Placental pericyte (primary cell): ENCODE measurements around the gene SPRR2A. TPM values are rescaled to one million over a fixed set of nuclear protein-coding genes. Genes with fewer than 3 reads are reported as not detected.

Experiments
- small RNA-seq: library from RNA; depleted of rRNA; stranded (forward); fragments of <200 nt; gene quantifications from one replicate; pipeline ENCODE3, GENCODE V24; 2012; ENCODE audit warnings: low replicate concordance
- total RNA-seq: library from RNA; depleted of rRNA; stranded (reverse); fragments of >200 nt; gene quantifications from 2 replicates; pipeline ENCODE4 v1.2.3, GENCODE V29; 2012

SPRR2A gene
- total RNA-seq, result not detected in 2 replicates

DNA sequence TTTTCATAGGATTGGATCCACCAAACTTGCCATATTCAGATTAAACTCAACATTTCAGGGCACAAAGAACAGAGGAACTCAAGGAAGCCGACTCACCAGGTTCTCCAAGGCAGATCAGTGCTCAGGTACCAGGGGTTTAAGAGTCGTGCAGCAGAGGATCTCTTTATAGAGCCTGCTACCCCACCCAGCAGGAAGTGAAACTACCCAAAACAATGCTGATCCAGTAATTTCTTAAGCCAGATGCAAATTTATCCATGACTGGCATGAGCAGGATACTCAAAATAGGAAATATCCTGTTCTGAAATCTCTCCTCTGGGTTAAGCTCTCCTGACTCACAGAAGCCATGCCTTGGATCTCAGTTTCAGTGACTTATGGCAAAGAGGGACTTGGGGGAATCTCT, at the start of gene SPRR2A:
Gene SPRR2A, minus strand, starts transcription at position 138 of the 400 bp plus-strand sequence. CDS start 777 bp downstream, outside the sequence.

DNA sequence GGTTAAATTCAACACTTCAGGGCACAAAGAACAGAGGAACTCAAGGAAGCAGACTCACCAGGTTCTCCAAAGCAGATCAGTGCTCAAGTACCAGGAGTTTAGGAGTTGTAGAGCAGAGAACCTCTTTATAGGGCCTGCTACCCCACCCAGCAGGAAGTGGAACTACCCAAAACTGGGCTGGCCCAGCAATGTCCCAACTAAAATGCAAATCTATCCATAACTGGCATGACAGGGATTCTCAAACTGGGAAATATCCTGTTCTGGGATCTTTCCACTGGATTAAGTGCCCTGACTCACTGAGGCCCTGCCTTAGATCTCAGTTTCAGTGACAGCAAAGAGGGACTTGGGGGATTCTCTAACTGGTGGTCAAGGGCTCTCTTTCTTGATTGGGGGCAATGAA, 37.1 kb upstream of the SPRR2A start, which contains the start of gene SPRR2E:
Gene SPRR2E, minus strand, starts transcription at position 101 of the 400 bp plus-strand sequence. CDS start 775 bp downstream, outside the sequence.

DNA sequence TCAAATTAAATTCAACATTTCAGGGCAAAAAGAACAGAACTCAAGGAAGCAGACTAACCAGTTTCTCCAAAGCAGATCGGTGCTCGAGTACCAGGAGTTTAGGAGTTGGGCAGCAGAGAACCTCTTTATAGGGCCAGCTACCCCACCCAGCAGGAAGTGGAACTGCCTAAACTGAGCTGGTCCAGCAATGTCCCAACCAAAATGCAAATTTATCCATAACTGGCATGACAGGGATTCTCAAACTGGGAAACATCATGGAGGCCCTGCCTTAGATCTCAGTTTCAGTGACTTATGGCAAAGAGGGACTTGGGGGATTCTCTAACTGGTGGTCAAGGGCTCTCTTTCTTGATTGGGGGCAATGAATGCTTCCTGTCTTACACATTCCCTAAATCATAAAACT, 14.2 kb upstream of the SPRR2A start, which contains the start of gene SPRR2B:
Gene SPRR2B, minus strand, starts transcription at position 101 of the 400 bp plus-strand sequence. CDS start 772 bp downstream, outside the sequence.

DNA sequence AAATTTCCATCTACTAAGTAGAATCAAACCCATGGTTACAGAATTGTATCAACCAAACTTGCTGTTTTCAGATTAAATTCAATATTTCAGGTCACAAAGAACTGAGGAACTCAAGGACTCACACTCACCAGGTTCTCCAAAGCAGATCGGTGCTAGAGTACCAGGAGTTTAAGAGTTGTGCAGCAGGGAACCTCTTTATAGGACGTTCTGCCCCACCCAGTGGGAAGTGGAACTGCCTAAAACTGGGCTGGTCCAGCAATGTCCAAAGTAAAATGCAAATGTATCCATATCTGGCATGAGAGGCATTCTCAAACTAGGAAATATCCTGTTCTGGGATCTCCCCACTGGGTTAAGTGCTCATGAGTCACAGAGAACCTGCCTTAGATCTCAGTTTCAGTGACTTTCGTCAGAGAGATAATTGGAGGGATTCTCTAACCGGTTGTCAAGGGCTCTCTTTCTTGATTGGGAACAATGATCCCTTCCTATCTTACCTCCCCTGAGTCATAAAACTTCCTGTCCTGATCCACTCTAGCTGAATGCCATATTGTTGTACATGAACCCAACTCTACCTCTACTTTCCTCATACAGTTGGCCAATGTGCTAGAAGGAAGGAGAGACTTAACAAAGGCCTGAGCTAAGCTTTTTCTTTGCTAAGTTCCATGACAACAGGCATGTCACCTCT, 16.2 kb downstream of the SPRR2A start, which contains the start of gene SPRR2D:
Gene SPRR2D, minus strand, starts transcription at position 171 of the 682 bp plus-strand sequence. CDS start 774 bp downstream, outside the sequence.

DNA sequence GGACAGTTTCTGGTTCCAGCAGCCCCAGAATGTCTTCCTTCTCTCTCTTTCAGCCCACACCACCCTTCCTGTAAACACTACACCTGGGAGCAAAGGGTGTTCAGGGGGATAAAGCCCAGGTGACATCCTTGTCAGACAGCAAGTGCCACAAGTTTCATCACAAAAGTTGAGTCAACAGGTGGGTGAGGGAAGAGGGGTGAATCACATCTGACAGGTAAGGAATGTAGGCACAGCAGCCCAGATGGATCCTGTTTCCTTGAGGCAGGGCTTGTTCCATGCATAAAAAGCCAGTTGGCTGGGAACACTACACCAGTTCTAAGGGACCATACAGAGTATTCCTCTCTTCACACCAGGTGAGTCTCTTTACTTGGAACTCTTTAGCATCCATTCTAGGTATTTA, 26.4 kb downstream of the SPRR2A start, which contains the start of gene SPRR1B:
Gene SPRR1B, plus strand, starts transcription at position 309 of the 400 bp plus-strand sequence. CDS start 1,143 bp downstream, outside the sequence.

Small RNA genes lying within 50 kb of the gene (small RNA-seq; reads per million reads assigned to genes)
- gene AL356867.1, result not detected
- not detected for gene RF00322

Other genes with a start within 250 kb of the SPRR2A start
- not detected in 2 replicates for gene LCE1B, start 245.5 kb downstream of the SPRR2A start, total RNA-seq
- not detected in 2 replicates for gene LCE1A, start 230.0 kb downstream of the SPRR2A start, total RNA-seq
- not detected in 2 replicates for gene LCE6A, start 214.7 kb downstream of the SPRR2A start, total RNA-seq
- not detected in 2 replicates for gene LCE7A, start 197.5 kb downstream of the SPRR2A start, total RNA-seq
- gene SMCP, start 179.2 kb downstream of the SPRR2A start, total RNA-seq, result not detected in 2 replicates
- 0.14 TPM in 1 of 2 replicates, not detected in the other for gene IVL, start 149.0 kb downstream of the SPRR2A start, total RNA-seq
- not detected in 2 replicates for gene SPRR5, start 110.3 kb downstream of the SPRR2A start, total RNA-seq
- gene SPRR4, start 86.9 kb downstream of the SPRR2A start, total RNA-seq, result not detected in 2 replicates
- not detected in 2 replicates for gene SPRR1A, start 73.4 kb downstream of the SPRR2A start, total RNA-seq
- gene SPRR3, start 55.8 kb downstream of the SPRR2A start, total RNA-seq, result not detected in 2 replicates
- gene SPRR1B, start 26.3 kb downstream of the SPRR2A start, total RNA-seq, result not detected in 2 replicates
- not detected in 2 replicates for gene SPRR2D, start 16.4 kb downstream of the SPRR2A start, total RNA-seq
- gene SPRR2B, start 14.1 kb upstream of the SPRR2A start, total RNA-seq, result not detected in 2 replicates
- not detected in 2 replicates for gene SPRR2E, start 37.0 kb upstream of the SPRR2A start, total RNA-seq
- not detected in 2 replicates for gene SPRR2F, start 56.0 kb upstream of the SPRR2A start, total RNA-seq
- not detected in 2 replicates for gene SPRR2G, start 93.4 kb upstream of the SPRR2A start, total RNA-seq
- gene LELP1, start 145.9 kb upstream of the SPRR2A start, total RNA-seq, result not detected in 2 replicates
- gene PRR9, start 160.1 kb upstream of the SPRR2A start, total RNA-seq, result 0.22 and 0.29 TPM in 2 replicates
- gene LORICRIN, start 202.2 kb upstream of the SPRR2A start, total RNA-seq, result not detected in 2 replicates